A549 (cell line): Measurements from ENCODE around the gene VAV3. TPM values are rescaled to one million over a fixed set of nuclear protein-coding genes. Genes with fewer than 3 reads are reported as not detected.

ENCODE experiments used
- ATAC-seq, 2 experiments: fragments of 200-7000 bp in 1 of 2; fragments of >200 bp in 1 of 2; cut with Nextera tagmentation in 1 of 2; cut with Tn5 transposase in 1 of 2; 3 replicates each; pipeline versions ENCODE4 v1.8.0 to v1.9.1; 2018 to 2020; ENCODE audit warnings: mild to moderate bottlenecking in 1 of 2, moderate library complexity in 1 of 2
- CTCF ChIA-PET: fragments of 300-600 bp; sonication (Branson Sonifier 250); formaldehyde crosslinking; extraction: SDS; loops from one replicate; lab custom pipeline; 2021; ENCODE audit warnings: antibody characterized with exemption, inconsistent platforms; lab: Yijun Ruan, JAX
- POLR2A ChIA-PET: fragments of 350-600 bp; formaldehyde crosslinking; extraction: SDS; loops from one replicate; lab custom pipeline; 2021; ENCODE audit warnings: antibody characterized with exemption, inconsistent platforms; lab: Yijun Ruan, JAX
- DNase-seq, 2 experiments: peaks; one replicate each; pipeline versions ENCODE4 v3.0.0 to v3.0.0-alpha.2; 2011 to 2016; ENCODE audit warnings: low read depth in 1 of 2, low spot score in 1 of 2
- FAIRE-seq: peaks from 2 replicates; lab custom pipeline; 2011; peaks lifted over from hg19 to GRCh38; lab: Jason Lieb, UNC
- H3K27ac ChIP-seq, 2 experiments: fragments of >200 bp; sonication (Bioruptor Twin); formaldehyde crosslinking; 3 replicates each; pipeline ENCODE4 v1.5.1; 2016 to 2017
- H3K4me1 ChIP-seq: fragments of >200 bp; sonication (Bioruptor Twin); formaldehyde crosslinking; 3 replicates; pipeline ENCODE4 v1.6.1; 2016
- H3K4me2 ChIP-seq: fragments of >200 bp; sonication (Bioruptor Twin); formaldehyde crosslinking; 3 replicates; pipeline ENCODE4 v1.6.1; 2016
- H3K4me3 ChIP-seq: fragments of >200 bp; sonication (Bioruptor Twin); formaldehyde crosslinking; 3 replicates; pipeline ENCODE4 v1.5.1; 2016
- H3K9me3 ChIP-seq: fragments of >200 bp; sonication (Bioruptor Twin); formaldehyde crosslinking; 3 replicates; pipeline ENCODE4 v1.6.1; 2016
- ATOH8 ChIP-seq: fragments of 250-450 bp; sonication (Bioruptor Pico); IDR thresholded peaks from 2 replicates; pipeline ENCODE4 v1.5.0; 2020; ENCODE audit warnings: low read depth, mild to moderate bottlenecking, moderate library complexity
- CHD4 ChIP-seq: fragments of 200-600 bp; sonication (generic); IDR thresholded peaks from 2 replicates; pipeline ENCODE4 v1.6.1; 2016; ENCODE audit warnings: antibody characterized with exemption, mild to moderate bottlenecking, borderline replicate concordance
- E2F6 ChIP-seq: IDR thresholded peaks from 2 replicates; pipeline ENCODE4 v1.6.1; 2012; ENCODE audit warnings: low read depth, borderline replicate concordance
- EHF ChIP-seq: fragments of 250-450 bp; sonication (Bioruptor Pico); IDR thresholded peaks from 2 replicates; pipeline ENCODE4 v1.5.0; 2020; ENCODE audit warnings: mild to moderate bottlenecking
- EP300 ChIP-seq, 2 experiments: fragments of >200 bp; sonication (Bioruptor Twin); formaldehyde crosslinking; IDR thresholded peaks; 2 replicates in 1 of 2; 3 replicates in 1 of 2; pipeline ENCODE4 v1.6.1; 2016 to 2017
- FOSB ChIP-seq: fragments of 250-450 bp; sonication (Bioruptor Pico); IDR thresholded peaks from 2 replicates; pipeline ENCODE4 v1.5.0; 2020; ENCODE audit warnings: mild to moderate bottlenecking, moderate library complexity
- FOSL2 ChIP-seq, 2 experiments: fragments of 450-650 bp in 1 of 2; fragments of >200 bp in 1 of 2; sonication (Bioruptor Twin) in 1 of 2; formaldehyde crosslinking; IDR thresholded peaks; 2 replicates each; pipeline versions ENCODE4 v1.5.0 to v1.6.1; 2016 to 2020; ENCODE audit warnings: mild to moderate bottlenecking in 1 of 2, moderate library complexity in 1 of 2
- FOXS1 ChIP-seq: fragments of 250-450 bp; sonication (Bioruptor Pico); IDR thresholded peaks from 2 replicates; pipeline ENCODE4 v1.5.0; 2020; ENCODE audit warnings: mild to moderate bottlenecking, moderate library complexity
- HDAC2 ChIP-seq: fragments of 200-600 bp; sonication (generic); IDR thresholded peaks from 2 replicates; pipeline ENCODE4 v1.6.1; 2016
- HOXA7 ChIP-seq: fragments of 250-450 bp; sonication (Bioruptor Pico); IDR thresholded peaks from 2 replicates; pipeline ENCODE4 v1.5.0; 2020; ENCODE audit warnings: mild to moderate bottlenecking, moderate library complexity
- HOXB13 ChIP-seq: fragments of 250-450 bp; sonication (Bioruptor Pico); IDR thresholded peaks from 2 replicates; pipeline ENCODE4 v1.5.0; 2020; ENCODE audit warnings: low read depth, mild to moderate bottlenecking, moderate library complexity
- HOXB5 ChIP-seq: fragments of 250-450 bp; sonication (Bioruptor Pico); IDR thresholded peaks from 2 replicates; pipeline ENCODE4 v1.5.0; 2020; ENCODE audit warnings: mild to moderate bottlenecking, moderate library complexity
- JUN ChIP-seq, 2 experiments: fragments of >200 bp; sonication (Bioruptor Twin); formaldehyde crosslinking; IDR thresholded peaks; 2 replicates in 1 of 2; 3 replicates in 1 of 2; pipeline ENCODE4 v1.6.1; 2016 to 2017
- JUNB ChIP-seq: fragments of >200 bp; sonication (Bioruptor Twin); formaldehyde crosslinking; IDR thresholded peaks from 2 replicates; pipeline ENCODE4 v1.6.1; 2016
- KDM1A ChIP-seq: fragments of 200-600 bp; sonication (generic); IDR thresholded peaks from 2 replicates; pipeline ENCODE4 v1.6.1; 2016; ENCODE audit warnings: low read depth, mild to moderate bottlenecking
- MAFK ChIP-seq: fragments of 450-650 bp; IDR thresholded peaks from 2 replicates; pipeline ENCODE4 v1.6.1; 2014; ENCODE audit not compliant: partially characterized antibody
- MAZ ChIP-seq: fragments of 150-350 bp; IDR thresholded peaks from 2 replicates; pipeline ENCODE4 v1.6.1; 2014; ENCODE audit warnings: antibody characterized with exemption, low read depth, low read length, borderline replicate concordance
- NFE2L2 ChIP-seq: fragments of 150-350 bp; conservative IDR thresholded peaks from 2 replicates; pipeline ENCODE4 v1.6.1; 2014; ENCODE audit warnings: low read length
- NR3C1 ChIP-seq: fragments of >200 bp; sonication (Bioruptor Twin); formaldehyde crosslinking; IDR thresholded peaks from 3 replicates; pipeline ENCODE4 v1.6.1; 2017
- PBX3 ChIP-seq: IDR thresholded peaks from 2 replicates; pipeline ENCODE4 v1.6.1; 2012
- PHF8 ChIP-seq: fragments of 200-600 bp; sonication (generic); IDR thresholded peaks from 2 replicates; pipeline ENCODE4 v1.6.1; 2016; ENCODE audit warnings: low read depth, mild to moderate bottlenecking, antibody characterized with exemption, moderate library complexity, borderline replicate concordance
- POLR2A ChIP-seq: IDR thresholded peaks from 2 replicates; pipeline ENCODE4 v1.6.1; 2012; ENCODE audit warnings: mild to moderate bottlenecking, low read length
- RAD21 ChIP-seq, 2 experiments: fragments of >200 bp in 1 of 2; sonication (Bioruptor Twin) in 1 of 2; formaldehyde crosslinking in 1 of 2; IDR thresholded peaks in 1 of 2; conservative IDR thresholded peaks in 1 of 2; 2 replicates in 1 of 2; 3 replicates in 1 of 2; pipeline ENCODE4 v1.6.1; 2012 to 2018; ENCODE audit warnings: inconsistent platforms in 1 of 2
- RARB ChIP-seq: fragments of 250-450 bp; sonication (Bioruptor Pico); IDR thresholded peaks from 2 replicates; pipeline ENCODE4 v1.8.0; 2021; ENCODE audit warnings: mild to moderate bottlenecking, moderate library complexity
- RCOR1 ChIP-seq: fragments of 150-350 bp; IDR thresholded peaks from 2 replicates; pipeline ENCODE4 v1.6.1; 2014; ENCODE audit warnings: antibody characterized with exemption, low read length, low read depth
- RFX5 ChIP-seq: fragments of 450-650 bp; IDR thresholded peaks from 2 replicates; pipeline ENCODE4 v1.7.1; 2014; ENCODE audit warnings: antibody characterized with exemption, mild to moderate bottlenecking, moderate library complexity
- RNF2 ChIP-seq: fragments of 200-600 bp; sonication (generic); IDR thresholded peaks from 2 replicates; pipeline ENCODE4 v1.6.1; 2016; ENCODE audit warnings: low read depth, mild to moderate bottlenecking, antibody characterized with exemption, moderate library complexity, borderline replicate concordance
- SMC3 ChIP-seq: fragments of >200 bp; sonication (Bioruptor Twin); formaldehyde crosslinking; IDR thresholded peaks from 3 replicates; pipeline ENCODE4 v1.6.1; 2018; ENCODE audit warnings: inconsistent platforms
- SREBF2 ChIP-seq: fragments of 450-650 bp; IDR thresholded peaks from 2 replicates; pipeline ENCODE4 v1.6.1; 2014; ENCODE audit warnings: mild to moderate bottlenecking, moderate library complexity
- ZFP36 ChIP-seq: fragments of 450-650 bp; IDR thresholded peaks from 2 replicates; pipeline ENCODE4 v1.6.1; 2014; ENCODE audit warnings: borderline replicate concordance; ENCODE audit not compliant: partially characterized antibody
- ZNF302 ChIP-seq: fragments of 250-450 bp; sonication (Bioruptor Pico); IDR thresholded peaks from 2 replicates; pipeline ENCODE4 v1.9.0; 2021; ENCODE audit warnings: inconsistent platforms, mild to moderate bottlenecking, moderate library complexity
- WGBS: methylation state at CpG from one replicate; pipeline ENCODE4 v1.1.6; 2017; ENCODE audit errors: missing lambda C conversion rate; 5-methylcytosine and 5-hydroxymethylcytosine counted together
- polyA plus RNA-seq, 4 experiments: library from polyadenylated mRNA; depleted of rRNA in 3 of 4; stranded (reverse); fragments of >200 nt; fragmentation: RNase III in 1 of 4; extraction: RNeasy Plus Mini Kit Qiagen cat#74134 plus additional on column Dnase treatment in 1 of 4; gene quantifications; 2 replicates in 3 of 4; 3 replicates in 1 of 4; pipeline ENCODE4 v1.2.3, GENCODE V29; 2011 to 2017
- TF ChIP-seq, protein P1 (sequence below): fragments of 200-600 bp; sonication (generic); IDR thresholded peaks from 2 replicates; pipeline ENCODE4 v1.6.1; 2016; ENCODE audit warnings: antibody characterized with exemption, mild to moderate bottlenecking, moderate library complexity
- TF ChIP-seq, protein P2 (sequence below): fragments of >200 bp; sonication (Bioruptor Twin); formaldehyde crosslinking; IDR thresholded peaks from 2 replicates; pipeline ENCODE4 v1.6.1; 2016

Gene VAV3
- polyA plus RNA-seq, 2 of the 4 experiments (the other 2 are of a cell fraction), result 12.8 to 22.7 TPM

GRCh38 chr1:107817935-107818334 is 147.0 kb downstream of the VAV3 start:
- H3K9me3 ChIP-seq, result no peaks in the 10 kb centered on the region
- ATAC-seq (no peak), DNase-seq (no peak), FAIRE-seq (no peak)
- no peak overlapping the region for H3K4me2 ChIP-seq
- WGBS, result 0% methylated on average over 2 of the region's 2 CpGs
- H3K4me3 ChIP-seq, result no peak overlapping the region
- no peak overlapping the region for H3K27ac ChIP-seq
- ChIA-PET POLR2A (no interaction called here), CTCF (interaction anchor here (1.3 kb wide), 1 partner anchor 35 kb away, joined by 3 read pairs; no protein-coding TSS in a partner anchor)
- TF ChIP-seq ATOH8 (CRISPR knock-in tag), result no peak
- TF ChIP-seq FOXS1 (CRISPR knock-in tag), result no peak
- no peak for TF ChIP-seq NR3C1
- TF ChIP-seq PBX3, result no peak
- no peak for TF ChIP-seq HDAC2
- no peak for TF ChIP-seq FOSL2 (IDR thresholded peaks at IDR 0.05)
- TF ChIP-seq FOSL2 (CRISPR knock-in tag; IDR thresholded peaks at IDR 0.05), result no peak
- no peak for TF ChIP-seq MAZ
- TF ChIP-seq HOXA7 (CRISPR knock-in tag), result no peak
- no peak for TF ChIP-seq RARB (CRISPR knock-in tag)
- TF ChIP-seq JUNB, result no peak
- no peak for TF ChIP-seq NFE2L2
- TF ChIP-seq, protein P1, sequence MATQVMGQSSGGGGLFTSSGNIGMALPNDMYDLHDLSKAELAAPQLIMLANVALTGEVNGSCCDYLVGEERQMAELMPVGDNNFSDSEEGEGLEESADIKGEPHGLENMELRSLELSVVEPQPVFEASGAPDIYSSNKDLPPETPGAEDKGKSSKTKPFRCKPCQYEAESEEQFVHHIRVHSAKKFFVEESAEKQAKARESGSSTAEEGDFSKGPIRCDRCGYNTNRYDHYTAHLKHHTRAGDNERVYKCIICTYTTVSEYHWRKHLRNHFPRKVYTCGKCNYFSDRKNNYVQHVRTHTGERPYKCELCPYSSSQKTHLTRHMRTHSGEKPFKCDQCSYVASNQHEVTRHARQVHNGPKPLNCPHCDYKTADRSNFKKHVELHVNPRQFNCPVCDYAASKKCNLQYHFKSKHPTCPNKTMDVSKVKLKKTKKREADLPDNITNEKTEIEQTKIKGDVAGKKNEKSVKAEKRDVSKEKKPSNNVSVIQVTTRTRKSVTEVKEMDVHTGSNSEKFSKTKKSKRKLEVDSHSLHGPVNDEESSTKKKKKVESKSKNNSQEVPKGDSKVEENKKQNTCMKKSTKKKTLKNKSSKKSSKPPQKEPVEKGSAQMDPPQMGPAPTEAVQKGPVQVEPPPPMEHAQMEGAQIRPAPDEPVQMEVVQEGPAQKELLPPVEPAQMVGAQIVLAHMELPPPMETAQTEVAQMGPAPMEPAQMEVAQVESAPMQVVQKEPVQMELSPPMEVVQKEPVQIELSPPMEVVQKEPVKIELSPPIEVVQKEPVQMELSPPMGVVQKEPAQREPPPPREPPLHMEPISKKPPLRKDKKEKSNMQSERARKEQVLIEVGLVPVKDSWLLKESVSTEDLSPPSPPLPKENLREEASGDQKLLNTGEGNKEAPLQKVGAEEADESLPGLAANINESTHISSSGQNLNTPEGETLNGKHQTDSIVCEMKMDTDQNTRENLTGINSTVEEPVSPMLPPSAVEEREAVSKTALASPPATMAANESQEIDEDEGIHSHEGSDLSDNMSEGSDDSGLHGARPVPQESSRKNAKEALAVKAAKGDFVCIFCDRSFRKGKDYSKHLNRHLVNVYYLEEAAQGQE, result no peak
- TF ChIP-seq PHF8, result no peak
- no peak for TF ChIP-seq RAD21 (conservative IDR thresholded peaks at IDR 0.05 in 1 of 2, IDR thresholded peaks at IDR 0.05 in 1 of 2)
- no peak for TF ChIP-seq FOSB (CRISPR knock-in tag)
- TF ChIP-seq RFX5, result no peak
- no peak for TF ChIP-seq KDM1A
- no peak for TF ChIP-seq EHF (CRISPR knock-in tag)
- no peak for TF ChIP-seq CHD4
- TF ChIP-seq JUN (IDR thresholded peaks at IDR 0.05), result no peak
- no peaks in the 10 kb centered on the region for H3K4me1 ChIP-seq

DNA sequence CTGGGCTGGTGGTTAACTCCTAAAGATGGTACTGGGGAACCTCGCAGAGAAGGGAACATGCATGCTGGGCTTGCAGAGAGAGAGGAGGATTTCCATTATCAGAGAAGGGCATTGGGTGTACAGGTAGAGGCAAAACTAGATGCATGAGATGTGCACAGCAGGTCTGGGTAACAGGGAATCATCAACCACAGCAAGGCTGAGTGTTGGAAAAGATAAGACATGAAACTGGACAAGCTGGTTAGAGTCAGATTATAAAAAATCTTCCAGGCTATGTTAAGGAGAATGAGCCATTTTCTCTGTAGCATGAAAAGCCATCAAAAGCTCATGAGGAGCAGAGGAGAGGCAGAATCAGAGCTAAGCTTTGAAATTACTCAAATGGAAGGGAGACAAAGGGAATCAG is 147.8 kb downstream of the VAV3 start:
- Histone ChIP-seq H3K27ac (no peak overlapping the region), H3K4me1 (no peaks in the 10 kb centered on the region), H3K9me3 (no peaks in the 10 kb centered on the region), H3K4me3 (no peak overlapping the region), H3K4me2 (no peak overlapping the region)
- no peak for FAIRE-seq
- ATAC-seq, result no peak
- TF ChIP-seq E2F6 (no peak), FOSB (CRISPR knock-in tag) (no peak), NFE2L2 (no peak), EP300 (IDR thresholded peaks at IDR 0.05) (no peak), SMC3 (no peak), POLR2A (no peak), ZFP36 (no peak), HOXB13 (CRISPR knock-in tag) (no peak), RNF2 (no peak), EHF (CRISPR knock-in tag) (no peak), HOXB5 (CRISPR knock-in tag) (no peak), RCOR1 (no peak), RFX5 (no peak), MAFK (no peak), SREBF2 (no peak), ZNF302 (CRISPR knock-in tag) (no peak), RAD21 (conservative IDR thresholded peaks at IDR 0.05 in 1 of 2, IDR thresholded peaks at IDR 0.05 in 1 of 2) (no peak)
- TF ChIP-seq, protein P2, sequence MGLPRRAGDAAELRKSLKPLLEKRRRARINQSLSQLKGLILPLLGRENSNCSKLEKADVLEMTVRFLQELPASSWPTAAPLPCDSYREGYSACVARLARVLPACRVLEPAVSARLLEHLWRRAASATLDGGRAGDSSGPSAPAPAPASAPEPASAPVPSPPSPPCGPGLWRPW, result no peak
- 0% methylated on average over 1 of the region's 1 CpG for WGBS
- ChIA-PET POLR2A (no interaction called here), CTCF (interaction anchor here (1.3 kb wide), 1 partner anchor 35 kb away, joined by 3 read pairs; no protein-coding TSS in a partner anchor)
- DNase-seq, result no peak
